ENCODE data around the gene MCM6.

- TF ChIP-seq, protein P1, sequence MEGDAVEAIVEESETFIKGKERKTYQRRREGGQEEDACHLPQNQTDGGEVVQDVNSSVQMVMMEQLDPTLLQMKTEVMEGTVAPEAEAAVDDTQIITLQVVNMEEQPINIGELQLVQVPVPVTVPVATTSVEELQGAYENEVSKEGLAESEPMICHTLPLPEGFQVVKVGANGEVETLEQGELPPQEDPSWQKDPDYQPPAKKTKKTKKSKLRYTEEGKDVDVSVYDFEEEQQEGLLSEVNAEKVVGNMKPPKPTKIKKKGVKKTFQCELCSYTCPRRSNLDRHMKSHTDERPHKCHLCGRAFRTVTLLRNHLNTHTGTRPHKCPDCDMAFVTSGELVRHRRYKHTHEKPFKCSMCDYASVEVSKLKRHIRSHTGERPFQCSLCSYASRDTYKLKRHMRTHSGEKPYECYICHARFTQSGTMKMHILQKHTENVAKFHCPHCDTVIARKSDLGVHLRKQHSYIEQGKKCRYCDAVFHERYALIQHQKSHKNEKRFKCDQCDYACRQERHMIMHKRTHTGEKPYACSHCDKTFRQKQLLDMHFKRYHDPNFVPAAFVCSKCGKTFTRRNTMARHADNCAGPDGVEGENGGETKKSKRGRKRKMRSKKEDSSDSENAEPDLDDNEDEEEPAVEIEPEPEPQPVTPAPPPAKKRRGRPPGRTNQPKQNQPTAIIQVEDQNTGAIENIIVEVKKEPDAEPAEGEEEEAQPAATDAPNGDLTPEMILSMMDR (IDR thresholded peaks at IDR 0.05; ENCODE audit: poor library complexity, severe bottlenecking): no peak
- TF ChIP-seq EZH2 (IDR thresholded peaks at IDR 0.05; ENCODE audit: borderline replicate concordance, insufficient read depth, low read length, poor library complexity, severe bottlenecking) (no peak), POLR2AphosphoS5 (IDR thresholded peaks at IDR 0.05) (no peak), EP300 (conservative IDR thresholded peaks at IDR 0.05; ENCODE audit: poor library complexity, severe bottlenecking) (no peak)
Observed at GRCh38 chr2:135843671-135844070, 32.6 kb downstream of the MCM6 start.
